GM23248 (cell line): ENCODE measurements around the gene NANS.

Experiments used
- EZH2 ChIP-seq: fragments of 200-600 bp; sonication (generic); IDR thresholded peaks from 2 replicates; pipeline ENCODE4 v1.6.1; 2018; ENCODE audit warnings: antibody characterized with exemption, mild to moderate bottlenecking; ENCODE audit not compliant: insufficient read depth, poor library complexity, severe bottlenecking
- EZH2phosphoT487 ChIP-seq: fragments of 200-600 bp; sonication (generic); IDR thresholded peaks from 2 replicates; pipeline ENCODE4 v1.6.1; 2018; ENCODE audit warnings: antibody characterized with exemption, moderate library complexity, mild to moderate bottlenecking, low read depth; ENCODE audit not compliant: insufficient read depth

DNA sequence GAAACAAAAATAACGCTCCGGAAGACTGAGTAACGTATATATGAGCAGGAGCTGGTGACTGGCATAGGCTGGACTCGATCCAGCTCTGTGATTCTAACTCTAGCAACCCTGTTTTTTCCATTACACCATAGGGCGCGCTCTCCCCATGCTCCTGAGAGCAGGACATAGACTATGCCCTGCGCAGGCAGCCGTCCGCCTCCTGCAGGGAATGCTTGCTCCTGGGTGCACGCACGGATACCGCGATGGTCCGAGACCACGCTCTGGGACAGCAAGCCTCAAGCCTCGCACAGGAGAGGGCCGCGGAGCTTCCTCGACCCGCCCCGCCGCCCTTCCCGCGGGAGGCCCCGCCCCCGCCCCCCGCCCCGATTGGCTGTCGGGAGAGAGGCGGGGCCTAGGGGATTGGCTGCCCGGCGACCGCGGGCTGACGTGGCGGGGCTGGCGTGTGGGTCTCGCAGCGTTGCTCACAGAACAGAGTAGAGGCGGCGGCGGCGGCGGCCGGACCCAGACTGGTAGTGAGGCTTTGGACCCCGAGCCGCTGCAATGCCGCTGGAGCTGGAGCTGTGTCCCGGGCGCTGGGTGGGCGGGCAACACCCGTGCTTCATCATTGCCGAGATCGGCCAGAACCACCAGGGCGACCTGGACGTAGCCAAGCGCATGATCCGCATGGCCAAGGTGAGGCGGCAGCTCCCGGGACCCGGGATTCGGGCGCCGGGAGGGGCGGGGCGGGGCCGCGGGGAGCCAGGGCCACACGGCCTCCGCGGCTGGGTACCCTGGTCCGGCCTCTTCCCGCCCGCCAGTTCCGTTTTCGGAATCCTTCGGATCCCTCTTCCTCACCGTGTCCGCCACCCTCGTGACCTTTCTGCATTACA is at the start of gene NANS:
- TF ChIP-seq EZH2 = no peak
- TF ChIP-seq EZH2phosphoT487 = no peak
